HG03280 (cell line): ENCODE measurements around the gene NFASC.

Experiments used
- ATAC-seq: cut with Tn5 transposase; IDR thresholded peaks from one replicate; pipeline ENCODE4 v1.9.1; 2021; ENCODE audit warnings: mild to moderate bottlenecking, moderate library complexity; ENCODE audit not compliant: unreplicated experiment

The NFASC gene

DNA sequence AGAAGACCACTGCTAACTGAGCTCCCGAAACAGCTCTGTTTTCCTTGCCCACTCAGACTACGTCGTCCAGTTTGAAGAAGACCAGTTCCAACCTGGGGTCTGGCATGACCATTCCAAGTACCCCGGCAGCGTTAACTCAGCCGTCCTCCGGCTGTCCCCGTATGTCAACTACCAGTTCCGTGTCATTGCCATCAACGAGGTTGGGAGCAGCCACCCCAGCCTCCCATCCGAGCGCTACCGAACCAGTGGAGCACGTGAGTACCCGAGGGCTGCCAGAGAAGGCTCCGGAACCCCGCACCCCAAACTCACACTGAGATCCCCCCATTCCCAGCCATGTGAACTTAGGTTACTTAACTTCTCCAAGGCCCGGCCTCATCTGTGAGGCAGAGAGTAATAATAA is 108.6 kb downstream of the NFASC start:
- no peak for ATAC-seq

- ATAC-seq: no peak
Observed at GRCh38 chr1:204979891-204980649, 109.4 kb downstream of the NFASC start.

DNA sequence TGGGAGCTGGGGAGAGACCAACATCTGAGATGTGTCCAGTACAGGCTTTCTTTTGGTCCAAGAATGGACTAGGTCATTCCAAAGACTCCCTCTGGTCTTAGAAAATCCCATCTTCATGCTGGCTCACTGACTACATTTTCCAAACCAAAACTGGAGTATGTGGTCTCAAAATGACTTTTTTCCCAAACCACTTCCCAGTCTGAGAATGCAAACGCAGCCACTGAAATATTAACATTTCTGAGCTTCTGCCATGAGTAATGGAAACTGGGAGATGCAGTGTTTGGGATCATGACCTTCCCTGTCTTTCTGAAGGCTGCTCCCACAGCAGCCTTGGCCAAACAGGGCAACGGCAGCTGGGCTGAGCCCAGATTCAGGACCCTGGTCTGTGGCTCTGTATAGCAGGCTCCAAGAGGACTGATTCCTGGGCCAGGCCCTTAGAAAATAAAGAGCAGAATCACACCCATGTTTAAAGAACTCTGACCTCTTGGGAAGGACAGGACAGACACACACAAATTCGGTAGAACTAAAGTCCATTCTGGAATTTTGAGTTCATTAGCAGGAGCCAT is 110.3 kb downstream of the NFASC start:
- ATAC-seq: no peak

GRCh38 chr1:204983136-204983535 is 112.5 kb downstream of the NFASC start:
- no peak for ATAC-seq

DNA sequence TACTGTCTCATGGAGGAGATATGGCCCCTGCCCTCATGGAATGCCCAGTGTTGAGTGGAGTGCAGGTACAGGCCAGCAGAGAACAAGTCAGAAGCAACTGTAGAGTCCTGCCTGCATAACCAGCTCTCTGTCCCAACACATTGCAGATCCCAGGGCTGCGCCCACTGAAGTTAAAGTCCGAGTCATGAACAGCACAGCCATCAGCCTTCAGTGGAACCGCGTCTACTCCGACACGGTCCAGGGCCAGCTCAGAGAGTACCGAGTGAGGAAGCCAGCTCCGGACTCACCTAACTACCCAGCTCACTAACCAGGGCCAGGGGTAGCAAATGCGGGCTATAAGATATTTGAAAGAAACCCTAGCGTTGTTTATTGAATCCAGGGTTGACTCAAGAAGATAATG is 113.2 kb downstream of the NFASC start:
- ATAC-seq: no peak

GRCh38 chr1:204984499-204984898 is 113.8 kb downstream of the NFASC start:
- ATAC-seq: no peak

GRCh38 chr1:204986181-204986580 is 115.5 kb downstream of the NFASC start:
- no peak for ATAC-seq

DNA sequence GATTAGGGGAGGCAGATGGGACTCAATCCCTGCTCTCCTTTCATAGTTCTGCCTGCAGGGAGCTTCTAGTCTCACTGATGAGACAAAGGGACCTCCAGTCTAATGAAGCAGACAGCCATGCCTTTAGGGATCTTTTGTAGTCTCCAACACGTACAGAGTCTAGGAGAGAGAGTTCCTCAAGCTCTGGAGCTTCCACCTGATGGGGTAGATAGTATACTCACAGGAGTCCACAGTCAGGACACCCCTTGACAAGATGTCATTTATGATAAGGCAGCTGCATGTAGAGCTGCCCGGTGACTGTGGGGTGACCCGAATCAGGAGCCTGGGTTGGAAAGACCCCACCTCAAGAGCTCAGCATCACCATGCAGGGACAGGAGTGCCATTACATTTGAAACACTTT is 117.0 kb downstream of the NFASC start:
- ATAC-seq: no peak

- ATAC-seq: no peak
Observed at GRCh38 chr1:204988196-204988595, 117.5 kb downstream of the NFASC start.

GRCh38 chr1:204989266-204990058 is 118.8 kb downstream of the NFASC start:
- ATAC-seq: no peak

- ATAC-seq: no peak
Observed at GRCh38 chr1:204990059-204990664, 119.5 kb downstream of the NFASC start.

GRCh38 chr1:204990721-204991341 is 120.2 kb downstream of the NFASC start:
- ATAC-seq: no peak

- ATAC-seq: no peak
Observed at GRCh38 chr1:204991342-204991844, 120.7 kb downstream of the NFASC start.

- no peak for ATAC-seq
Observed at GRCh38 chr1:204992201-204992997, 121.7 kb downstream of the NFASC start.

- no peak for ATAC-seq
Observed at GRCh38 chr1:204992998-204993314, 122.3 kb downstream of the NFASC start.

DNA sequence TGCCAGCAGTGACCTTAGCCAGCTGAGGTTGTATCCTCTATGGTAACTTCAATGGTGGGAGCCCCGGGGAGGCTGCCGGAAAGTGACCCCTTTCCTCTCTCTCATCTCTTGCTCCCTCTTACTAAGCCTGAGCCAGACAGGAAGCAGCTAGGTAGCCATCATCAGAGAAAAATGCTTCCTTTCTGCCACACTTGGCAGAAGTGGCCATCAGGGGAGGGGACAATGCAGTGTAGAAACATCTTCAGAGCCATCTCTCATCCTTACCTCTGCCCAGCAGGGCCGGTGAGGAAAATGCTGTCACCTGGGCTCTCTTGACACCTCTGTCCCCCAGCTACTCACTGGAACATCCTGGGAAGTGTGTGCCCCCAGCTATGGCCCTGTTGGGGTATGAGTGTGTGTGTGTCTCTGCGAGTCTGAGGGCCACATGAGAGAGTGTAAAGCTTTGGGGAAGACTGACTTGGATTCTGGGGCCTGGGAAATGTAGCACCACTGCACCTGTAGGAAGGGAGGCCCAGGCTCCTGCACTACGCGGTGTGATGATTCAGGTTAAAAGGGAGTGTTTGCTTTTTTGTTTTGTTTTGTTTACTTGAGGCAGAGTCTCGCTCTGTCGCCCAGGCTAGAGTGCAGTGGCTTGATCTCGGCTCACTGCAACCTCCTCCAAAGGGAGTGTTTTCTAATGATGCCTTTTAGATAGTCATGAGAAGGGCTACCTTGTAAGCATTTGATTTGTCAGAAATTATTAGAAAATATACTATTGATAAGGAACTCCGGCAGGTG is 123.6 kb downstream of the NFASC start:
- ATAC-seq: no peak

DNA sequence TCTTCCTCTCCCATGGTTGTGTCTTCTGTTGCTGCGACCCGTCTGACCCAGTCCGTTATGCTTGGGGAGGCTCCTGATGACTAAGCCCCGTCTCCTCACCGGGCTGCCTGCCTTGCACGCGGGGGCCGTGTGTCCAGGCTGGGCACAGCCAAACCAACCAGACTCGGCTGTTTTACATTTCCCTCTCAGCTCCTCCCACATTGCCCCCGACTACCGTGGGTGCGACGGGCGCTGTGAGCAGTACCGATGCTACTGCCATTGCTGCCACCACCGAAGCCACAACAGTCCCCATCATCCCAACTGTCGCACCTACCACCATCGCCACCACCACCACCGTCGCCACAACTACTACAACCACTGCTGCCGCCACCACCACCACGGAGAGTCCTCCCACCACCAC is 126.3 kb downstream of the NFASC start:
- ATAC-seq: no peak

- ATAC-seq: no peak
Observed at GRCh38 chr1:204997591-204998355, 127.1 kb downstream of the NFASC start.

GRCh38 chr1:205001162-205001561 is 130.5 kb downstream of the NFASC start:
- no peak for ATAC-seq
